Measurements from ENCODE around the gene RFX4.

Gene RFX4

GRCh38 chr12:106582641-106583230 lies at the start of gene RFX4:
Gene RFX4, plus strand, starts transcription at chr12:106583004. Its CDS starts 317 bp downstream, at chr12:106583321.
- no peak within 1 kb of the TSS for H3K4me3 ChIP-seq (ENCODE audit: low read depth, low read length)
- DNase-seq (ENCODE audit: low read depth), result no peak
- TF ChIP-seq CTCF (IDR thresholded peaks at IDR 0.05; ENCODE audit: insufficient read depth, low read depth, low read length, missing control alignments), result no peak

- no peak for DNase-seq (ENCODE audit: low read depth)
- no peak for TF ChIP-seq CTCF (IDR thresholded peaks at IDR 0.05; ENCODE audit: insufficient read depth, low read depth, low read length, missing control alignments)
- H3K4me3 ChIP-seq (ENCODE audit: low read depth, low read length), result no peak overlapping the region
Observed at GRCh38 chr12:106541201-106541600, 41.6 kb upstream of the RFX4 start.

- no peak for TF ChIP-seq CTCF (IDR thresholded peaks at IDR 0.05; ENCODE audit: insufficient read depth, low read depth, low read length, missing control alignments)
- no peak overlapping the region for H3K4me3 ChIP-seq (ENCODE audit: low read depth, low read length)
- DNase-seq (ENCODE audit: low read depth), result no peak
Observed at GRCh38 chr12:106551410-106551809, 31.4 kb upstream of the RFX4 start.

- TF ChIP-seq CTCF (IDR thresholded peaks at IDR 0.05; ENCODE audit: insufficient read depth, low read depth, low read length, missing control alignments), result no peak
Observed at GRCh38 chr12:106552228-106552627, 30.6 kb upstream of the RFX4 start.

GRCh38 chr12:106564678-106565329 lies 18.0 kb upstream of the RFX4 start:
- no peak overlapping the region for H3K4me3 ChIP-seq (ENCODE audit: low read depth, low read length)
- TF ChIP-seq CTCF (IDR thresholded peaks at IDR 0.05; ENCODE audit: insufficient read depth, low read depth, low read length, missing control alignments), result no peak
- no peak for DNase-seq (ENCODE audit: low read depth)

More at GRCh38 chr12:106552228-106552627, 30.6 kb upstream of the RFX4 start:
- DNase-seq (ENCODE audit: low read depth), result no peak
- H3K4me3 ChIP-seq (ENCODE audit: low read depth, low read length), result no peak overlapping the region

GRCh38 chr12:106566771-106567170 lies 16.0 kb upstream of the RFX4 start:
- no peak for DNase-seq (ENCODE audit: low read depth)
- H3K4me3 ChIP-seq (ENCODE audit: low read depth, low read length), result no peak overlapping the region
- no peak for TF ChIP-seq CTCF (IDR thresholded peaks at IDR 0.05; ENCODE audit: insufficient read depth, low read depth, low read length, missing control alignments)

GRCh38 chr12:106573239-106573638 lies 9.6 kb upstream of the RFX4 start:
- no peak for DNase-seq (ENCODE audit: low read depth)
- TF ChIP-seq CTCF (IDR thresholded peaks at IDR 0.05; ENCODE audit: insufficient read depth, low read depth, low read length, missing control alignments), result no peak
- H3K4me3 ChIP-seq (ENCODE audit: low read depth, low read length), result no peak overlapping the region
